Measurements from ENCODE around the gene DGUOK.

DNA sequence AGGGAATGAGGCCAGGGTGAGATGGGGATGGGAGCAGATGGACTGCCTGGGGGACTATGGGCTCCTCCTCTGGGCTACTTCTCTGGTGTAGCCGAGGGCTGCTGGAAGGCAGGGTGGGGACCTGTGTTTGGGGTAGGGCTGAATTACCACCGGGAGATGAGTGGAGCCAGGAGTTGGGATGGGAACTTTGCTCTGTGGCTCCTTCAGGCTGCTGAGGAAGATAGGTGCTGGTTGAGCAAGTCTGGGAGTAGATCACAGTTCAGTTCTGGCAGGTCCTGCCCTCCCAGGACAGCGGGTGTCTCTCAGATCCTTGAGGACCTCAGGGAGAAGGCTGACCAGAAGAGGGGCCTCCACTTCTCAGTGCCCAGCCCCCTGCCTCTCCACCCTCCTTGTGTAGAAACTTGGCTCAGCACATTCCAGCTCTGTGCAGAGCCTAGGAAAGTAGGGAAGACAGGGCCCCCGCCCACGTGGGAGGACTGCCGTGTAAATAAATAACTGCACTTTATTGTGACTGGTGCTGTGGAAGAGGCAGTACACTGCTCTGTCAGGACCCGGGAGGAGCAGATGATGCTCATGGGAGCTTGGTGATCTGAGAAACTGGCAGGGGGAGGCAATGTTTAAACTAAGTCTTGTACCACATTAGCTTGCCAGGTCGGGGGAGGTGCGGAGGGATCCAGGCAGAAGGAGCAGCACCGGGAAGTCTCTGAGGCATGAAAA, 73.4 kb downstream of the DGUOK start:
- TF ChIP-seq ZNF274 (IDR thresholded peaks at IDR 0.05; ENCODE audit: low read depth, low read length) (no peak), SUZ12 (IDR thresholded peaks at IDR 0.05; ENCODE audit: extremely low read depth, insufficient read depth, insufficient read length) (no peak), YY1 (IDR thresholded peaks at IDR 0.05; ENCODE audit: insufficient read depth, insufficient read length) (no peak)

Data from NT2/D1 (cell line).